SK-N-MC (cell line): ENCODE measurements around the gene RPGRIP1L.

Experiments used
- EZH2 ChIP-seq: fragments of 200-600 bp; sonication (generic); IDR thresholded peaks from one replicate; pipeline ENCODE4 v1.6.1; 2017; ENCODE audit warnings: antibody characterized with exemption
- FOXP2 ChIP-seq: optimal IDR thresholded peaks from 2 replicates; pipeline ENCODE3; 2011; ENCODE audit warnings: mild to moderate bottlenecking, moderate library complexity; ENCODE audit not compliant: insufficient read depth; ENCODE audit errors: extremely low read length, control extremely low read depth
- POLR2AphosphoS5 ChIP-seq: IDR thresholded peaks from 2 replicates; pipeline ENCODE4 v1.6.1; 2012; ENCODE audit warnings: mild to moderate bottlenecking, low read depth, low read length, borderline replicate concordance

- no peak for TF ChIP-seq EZH2
- no peak for TF ChIP-seq POLR2AphosphoS5
- no peak for TF ChIP-seq FOXP2
These were observed 10.3 kb downstream of the RPGRIP1L start for GRCh38 chr16:53693320-53693719.
